Measurements from ENCODE around the gene SLC22A2. TPM values are rescaled to one million over a fixed set of nuclear protein-coding genes. Genes with fewer than 3 reads are reported as not detected.

The SLC22A2 gene
- total and polyA plus RNA-seq, 2 of the 13 experiments (the other 11 are each of a cell fraction or from before 2014, with no cell fraction given) = not detected

DNA sequence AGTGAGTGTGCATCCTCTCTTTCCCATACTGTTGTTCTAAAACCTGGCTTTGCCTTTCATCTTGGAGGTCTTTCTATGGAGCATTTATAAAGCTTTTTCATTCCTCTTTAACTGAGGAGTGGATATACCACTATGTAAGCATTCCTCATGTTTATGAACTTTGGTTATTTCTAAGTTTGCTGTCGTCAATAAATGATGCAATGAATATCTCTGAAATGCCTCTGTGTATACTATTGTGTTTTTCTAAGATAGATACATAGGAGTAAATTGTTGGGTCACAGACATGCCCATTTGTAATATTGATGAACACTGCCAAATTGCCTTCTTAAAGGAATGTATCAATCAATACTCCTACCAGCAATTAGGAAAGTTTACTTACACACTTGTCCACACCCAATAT lies 53.9 kb downstream of the SLC22A2 start (continued):
- TF ChIP-seq HOXA3 (CRISPR knock-in tag; IDR thresholded peaks at IDR 0.05) (no peak), YEATS2 (CRISPR knock-in tag; IDR thresholded peaks at IDR 0.05; ENCODE audit: borderline replicate concordance) (no peak)

DNA sequence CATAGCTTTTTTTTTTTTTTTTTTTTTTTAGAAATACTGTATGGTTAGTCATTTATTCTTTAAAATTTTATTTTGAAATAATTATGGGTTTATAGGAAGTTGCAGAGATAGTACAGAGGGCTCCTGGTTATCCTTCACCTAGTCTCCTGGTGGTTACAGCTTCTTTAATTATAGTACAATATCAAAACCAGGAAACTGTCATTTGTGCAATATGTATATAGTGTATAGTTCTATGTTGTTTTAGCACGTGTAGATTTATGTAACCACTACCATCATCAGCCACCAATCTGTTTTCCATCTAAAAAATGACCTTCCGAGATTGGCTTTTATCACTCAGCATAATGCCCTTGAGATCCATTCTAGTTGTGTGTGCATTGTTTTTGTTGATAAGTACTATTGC lies 54.7 kb downstream of the SLC22A2 start:
- ChIA-PET CTCF (ENCODE audit: low intra/inter-chr PET ratio, low total read pairs) (no interaction called here), POLR2A (no interaction called here)
- ATAC-seq (no peak), FAIRE-seq (no peak), DNase-seq (ENCODE audit: low spot score) (no peak)
- no peak overlapping the region for H3K4me3 ChIP-seq (replicated peaks in 1 of 3; ENCODE audit: insufficient read depth in 1 of 3, low read depth in 2 of 3, low read length in 3 of 3)
- H3K36me3 ChIP-seq (replicated peaks in 1 of 2; ENCODE audit: control insufficient read depth in 1 of 2, insufficient read depth in 2 of 2, low read length in 2 of 2) = no peaks in the 10 kb centered on the region
- no peak overlapping the region for H3K9ac ChIP-seq (ENCODE audit: insufficient read depth, low read depth, low read length)
- BruUV-seq (replicated peaks) = no TSS peak
- H3K4me1 ChIP-seq (ENCODE audit: insufficient read depth, low read length) = peaks cover 2% of the 10 kb centered on the region; the same call in 1 of the 2 replicates
- peaks cover 0 to 4% of the 10 kb centered on the region in 2 experiments; a peak in 1 of 5 replicates for H3K27me3 ChIP-seq (ENCODE audit: control insufficient read depth in 1 of 2, insufficient read depth in 2 of 2, low read length in 2 of 2)
- in situ Hi-C loops (cut with HindIII; ENCODE audit: extremely low pct_ligation_motif_present, low pct_unique_long_range_greater_than_20kb) = no loop called here
- TF ChIP-seq, protein P1, sequence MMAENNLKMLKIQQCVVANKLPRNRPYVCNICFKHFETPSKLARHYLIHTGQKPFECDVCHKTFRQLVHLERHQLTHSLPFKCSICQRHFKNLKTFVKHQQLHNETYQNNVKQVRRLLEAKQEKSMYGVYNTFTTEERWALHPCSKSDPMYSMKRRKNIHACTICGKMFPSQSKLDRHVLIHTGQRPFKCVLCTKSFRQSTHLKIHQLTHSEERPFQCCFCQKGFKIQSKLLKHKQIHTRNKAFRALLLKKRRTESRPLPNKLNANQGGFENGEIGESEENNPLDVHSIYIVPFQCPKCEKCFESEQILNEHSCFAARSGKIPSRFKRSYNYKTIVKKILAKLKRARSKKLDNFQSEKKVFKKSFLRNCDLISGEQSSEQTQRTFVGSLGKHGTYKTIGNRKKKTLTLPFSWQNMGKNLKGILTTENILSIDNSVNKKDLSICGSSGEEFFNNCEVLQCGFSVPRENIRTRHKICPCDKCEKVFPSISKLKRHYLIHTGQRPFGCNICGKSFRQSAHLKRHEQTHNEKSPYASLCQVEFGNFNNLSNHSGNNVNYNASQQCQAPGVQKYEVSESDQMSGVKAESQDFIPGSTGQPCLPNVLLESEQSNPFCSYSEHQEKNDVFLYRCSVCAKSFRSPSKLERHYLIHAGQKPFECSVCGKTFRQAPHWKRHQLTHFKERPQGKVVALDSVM (CRISPR knock-in tag; IDR thresholded peaks at IDR 0.05) = no peak
- TF ChIP-seq ZNF652 (CRISPR knock-in tag; IDR thresholded peaks at IDR 0.05; ENCODE audit: borderline replicate concordance, low read depth) = no peak
- TF ChIP-seq MTF2 (CRISPR knock-in tag; IDR thresholded peaks at IDR 0.05; ENCODE audit: borderline replicate concordance) = no peak
- TF ChIP-seq, protein P2, sequence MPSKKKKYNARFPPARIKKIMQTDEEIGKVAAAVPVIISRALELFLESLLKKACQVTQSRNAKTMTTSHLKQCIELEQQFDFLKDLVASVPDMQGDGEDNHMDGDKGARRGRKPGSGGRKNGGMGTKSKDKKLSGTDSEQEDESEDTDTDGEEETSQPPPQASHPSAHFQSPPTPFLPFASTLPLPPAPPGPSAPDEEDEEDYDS (CRISPR knock-in tag; IDR thresholded peaks at IDR 0.05) = no peak
- TF ChIP-seq, protein P3, sequence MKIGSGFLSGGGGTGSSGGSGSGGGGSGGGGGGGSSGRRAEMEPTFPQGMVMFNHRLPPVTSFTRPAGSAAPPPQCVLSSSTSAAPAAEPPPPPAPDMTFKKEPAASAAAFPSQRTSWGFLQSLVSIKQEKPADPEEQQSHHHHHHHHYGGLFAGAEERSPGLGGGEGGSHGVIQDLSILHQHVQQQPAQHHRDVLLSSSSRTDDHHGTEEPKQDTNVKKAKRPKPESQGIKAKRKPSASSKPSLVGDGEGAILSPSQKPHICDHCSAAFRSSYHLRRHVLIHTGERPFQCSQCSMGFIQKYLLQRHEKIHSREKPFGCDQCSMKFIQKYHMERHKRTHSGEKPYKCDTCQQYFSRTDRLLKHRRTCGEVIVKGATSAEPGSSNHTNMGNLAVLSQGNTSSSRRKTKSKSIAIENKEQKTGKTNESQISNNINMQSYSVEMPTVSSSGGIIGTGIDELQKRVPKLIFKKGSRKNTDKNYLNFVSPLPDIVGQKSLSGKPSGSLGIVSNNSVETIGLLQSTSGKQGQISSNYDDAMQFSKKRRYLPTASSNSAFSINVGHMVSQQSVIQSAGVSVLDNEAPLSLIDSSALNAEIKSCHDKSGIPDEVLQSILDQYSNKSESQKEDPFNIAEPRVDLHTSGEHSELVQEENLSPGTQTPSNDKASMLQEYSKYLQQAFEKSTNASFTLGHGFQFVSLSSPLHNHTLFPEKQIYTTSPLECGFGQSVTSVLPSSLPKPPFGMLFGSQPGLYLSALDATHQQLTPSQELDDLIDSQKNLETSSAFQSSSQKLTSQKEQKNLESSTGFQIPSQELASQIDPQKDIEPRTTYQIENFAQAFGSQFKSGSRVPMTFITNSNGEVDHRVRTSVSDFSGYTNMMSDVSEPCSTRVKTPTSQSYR (CRISPR knock-in tag; IDR thresholded peaks at IDR 0.05; ENCODE audit: borderline replicate concordance) = no peak
- TF ChIP-seq, protein P4, sequence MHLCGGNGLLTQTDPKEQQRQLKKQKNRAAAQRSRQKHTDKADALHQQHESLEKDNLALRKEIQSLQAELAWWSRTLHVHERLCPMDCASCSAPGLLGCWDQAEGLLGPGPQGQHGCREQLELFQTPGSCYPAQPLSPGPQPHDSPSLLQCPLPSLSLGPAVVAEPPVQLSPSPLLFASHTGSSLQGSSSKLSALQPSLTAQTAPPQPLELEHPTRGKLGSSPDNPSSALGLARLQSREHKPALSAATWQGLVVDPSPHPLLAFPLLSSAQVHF (CRISPR knock-in tag; IDR thresholded peaks at IDR 0.05) = no peak
- no peak for TF ChIP-seq REL (CRISPR knock-in tag; conservative IDR thresholded peaks at IDR 0.05)
- TF ChIP-seq ZNF792 (CRISPR knock-in tag; IDR thresholded peaks at IDR 0.05) = no peak
- no peak for TF ChIP-seq ZNF337 (CRISPR knock-in tag; IDR thresholded peaks at IDR 0.05; ENCODE audit: borderline replicate concordance, low read depth)
- no peak for TF ChIP-seq ZSCAN29 (CRISPR knock-in tag; conservative IDR thresholded peaks at IDR 0.05)
- TF ChIP-seq ZNF556 (CRISPR knock-in tag; IDR thresholded peaks at IDR 0.05; ENCODE audit: borderline replicate concordance) = no peak
- no peak for TF ChIP-seq ZNF7 (CRISPR knock-in tag; IDR thresholded peaks at IDR 0.05)
- no peak for TF ChIP-seq ZNF335 (CRISPR knock-in tag; IDR thresholded peaks at IDR 0.05)
- TF ChIP-seq RAD51 (IDR thresholded peaks at IDR 0.05; ENCODE audit: borderline replicate concordance) = no peak
- H3K9me3 ChIP-seq (ENCODE audit: low read length) = peaks cover 11% of the 10 kb centered on the region; the same call in 1 of the 2 replicates
- 16% methylated on average over 2 of the region's 2 CpGs for WGBS (ENCODE audit: low lambda C conversion rate)
- no peak overlapping the region for H2AFZ ChIP-seq (ENCODE audit: low read length)
- H3K27ac ChIP-seq (ENCODE audit: extremely low read length, insufficient read depth, low read length) = no peak overlapping the region
- intact Hi-C loops (cut with micrococcal nuclease; ENCODE audit: unreplicated experiment) = no loop called here
- no peak overlapping the region for H3K4me2 ChIP-seq (ENCODE audit: low read depth, low read length)
- no peaks in the 10 kb centered on the region for H3K79me2 ChIP-seq (ENCODE audit: insufficient read depth, low read length)
- no peaks in the 10 kb centered on the region for H4K20me1 ChIP-seq (ENCODE audit: insufficient read depth, low read length)

Measured in HepG2 (cell line).